ENCODE results near the gene RHOXF2. TPM values are rescaled to one million over a fixed set of nuclear protein-coding genes. Genes with fewer than 3 reads are reported as not detected.

The RHOXF2 gene
- not detected in 5 replicates for total RNA-seq (2022; extraction: Qiagen RNA extraction)

GRCh38 chrX:120158313-120158712 lies at the start of gene RHOXF2:
RHOXF2 (plus strand) TSS chrX:120158613; CDS start chrX:120158751, 138 bp downstream.

GRCh38 chrX:120115438-120115963 lies 42.9 kb upstream of the RHOXF2 start, which contains the start of gene RHOXF1:
RHOXF1 (minus strand) TSS chrX:120115913; CDS start chrX:120115862, 51 bp downstream.

Other genes with a start within 250 kb of the RHOXF2 start
- gene NKAP, start 214.9 kb upstream of the RHOXF2 start, total RNA-seq (2022; extraction: Qiagen RNA extraction), result 6.4 to 7.6 TPM (median 7.4 TPM) in 5 replicates
- gene RHOXF2B, start 80.9 kb upstream of the RHOXF2 start, total RNA-seq (2022; extraction: Qiagen RNA extraction), result not detected in 5 replicates
- gene RHOXF1, start 42.7 kb upstream of the RHOXF2 start, total RNA-seq (2022; extraction: Qiagen RNA extraction), result not detected in 5 replicates
- gene ZBTB33, start 92.2 kb downstream of the RHOXF2 start, total RNA-seq (2022; extraction: Qiagen RNA extraction), result 7.7 to 14.7 TPM (median 11.1 TPM) in 5 replicates
- 0.23 to 0.74 TPM (median 0.33 TPM) in 5 replicates for gene TMEM255A, start 152.8 kb downstream of the RHOXF2 start, total RNA-seq (2022; extraction: Qiagen RNA extraction)
- gene ATP1B4, start 203.5 kb downstream of the RHOXF2 start, total RNA-seq (2022; extraction: Qiagen RNA extraction), result 0.01 TPM in 1 of 5 replicates, not detected in the others